Skin of body (tissue), 2 donors: Measurements from ENCODE around the gene PNMT. TPM values are rescaled to one million over a fixed set of nuclear protein-coding genes. Genes with fewer than 3 reads are reported as not detected.
"Not testable (repeated sequence)": the region's sequence is repeated elsewhere in the genome, so short reads cannot be mapped to it uniquely, and the experiment has no call there.

ENCODE experiments used
- DNase-seq: peaks from one replicate; lab custom pipeline; 2025; lab: John Stamatoyannopoulos, UW
- total RNA-seq: library from RNA; depleted of rRNA; stranded (reverse); fragments of >200 nt; gene quantifications from one replicate; pipeline ENCODE4 v1.2.3, GENCODE V29; 2014

The PNMT gene
- total RNA-seq, 1 donor from 2014 or later, result not detected

DNA sequence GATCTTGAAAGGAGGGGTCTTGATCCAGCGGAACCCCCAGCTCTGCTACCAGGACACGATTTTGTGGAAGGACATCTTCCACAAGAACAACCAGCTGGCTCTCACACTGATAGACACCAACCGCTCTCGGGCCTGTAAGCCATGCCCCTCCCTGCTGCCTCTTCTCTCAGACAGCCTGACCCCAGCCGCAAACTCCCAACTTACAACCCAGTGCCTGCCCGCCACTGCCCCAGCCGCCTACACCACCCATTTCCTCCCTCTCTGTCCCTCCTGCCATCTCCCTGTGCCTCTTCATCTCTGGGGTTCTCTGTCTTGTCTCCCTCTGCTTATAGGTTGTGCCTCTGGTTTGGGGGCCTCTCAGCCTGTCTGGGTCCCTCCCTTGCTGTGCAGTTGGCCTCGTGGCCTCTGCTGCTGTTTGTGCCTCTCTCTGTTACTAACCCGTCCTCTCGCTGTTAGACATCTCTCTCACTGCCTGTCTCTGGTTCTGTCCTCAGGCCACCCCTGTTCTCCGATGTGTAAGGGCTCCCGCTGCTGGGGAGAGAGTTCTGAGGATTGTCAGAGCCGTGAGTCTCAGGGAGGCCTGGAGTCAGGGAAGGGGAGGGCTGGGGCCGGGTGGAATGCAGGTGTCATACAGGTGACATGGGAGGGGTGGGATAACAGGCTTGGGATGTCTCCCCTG is 41.2 kb downstream of the PNMT start:
- no peak for DNase-seq

DNA sequence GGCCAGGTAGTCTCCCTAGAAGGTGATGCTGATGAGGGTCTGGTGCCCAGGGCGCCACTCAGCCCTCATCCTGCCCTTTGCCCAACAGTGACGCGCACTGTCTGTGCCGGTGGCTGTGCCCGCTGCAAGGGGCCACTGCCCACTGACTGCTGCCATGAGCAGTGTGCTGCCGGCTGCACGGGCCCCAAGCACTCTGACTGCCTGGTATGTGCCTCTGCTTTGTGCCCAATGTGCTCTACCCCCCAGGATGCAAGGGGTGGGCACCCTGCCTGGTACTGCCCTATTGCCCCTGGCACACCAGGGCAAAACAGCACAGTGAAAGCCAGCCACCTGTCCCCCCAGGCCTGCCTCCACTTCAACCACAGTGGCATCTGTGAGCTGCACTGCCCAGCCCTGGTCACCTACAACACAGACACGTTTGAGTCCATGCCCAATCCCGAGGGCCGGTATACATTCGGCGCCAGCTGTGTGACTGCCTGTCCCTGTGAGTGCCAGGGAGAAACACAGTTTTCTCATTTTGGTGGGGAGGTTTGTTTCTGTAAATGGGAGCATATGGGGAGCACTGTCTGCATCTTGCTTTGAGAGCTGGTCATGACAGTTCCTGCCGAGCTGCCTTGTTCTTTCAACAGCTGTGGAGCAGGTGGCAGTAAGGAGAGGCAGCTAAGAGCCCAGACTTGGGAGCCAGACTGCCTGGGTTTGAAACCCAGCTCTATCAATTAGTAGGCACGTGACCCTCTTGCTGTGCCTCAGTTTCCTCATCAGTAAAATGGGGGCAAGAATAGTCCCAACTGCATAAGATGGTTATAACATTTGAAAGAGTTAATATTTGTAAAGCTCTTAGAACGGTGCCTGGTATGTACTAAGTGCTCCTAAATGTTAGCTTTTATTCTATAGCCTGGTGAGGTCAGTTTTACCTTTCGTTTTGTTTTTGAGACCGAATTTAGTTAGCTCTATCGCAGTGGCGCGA is 42.0 kb downstream of the PNMT start:
- no peak for DNase-seq

DNA sequence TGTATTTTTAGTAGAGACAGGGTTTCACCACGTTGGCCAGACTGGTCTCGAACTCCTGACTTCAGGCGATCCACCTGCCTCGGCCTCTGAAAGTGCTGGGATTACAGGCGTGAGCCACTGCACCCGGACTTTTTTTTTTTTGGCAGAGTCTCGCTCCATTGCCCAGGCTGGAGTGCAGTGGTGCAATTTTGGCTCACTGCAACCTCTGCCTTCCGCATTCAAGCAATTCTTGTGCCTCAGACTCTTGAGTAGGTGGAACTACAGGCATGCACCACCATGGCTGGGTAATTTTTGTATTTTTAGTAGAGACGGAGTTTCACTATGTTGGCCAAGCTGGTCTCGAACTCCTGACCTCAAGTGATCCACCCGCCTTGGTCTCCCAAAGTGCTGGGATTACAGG is 42.8 kb downstream of the PNMT start:
- not testable (repeated sequence) for DNase-seq

DNA sequence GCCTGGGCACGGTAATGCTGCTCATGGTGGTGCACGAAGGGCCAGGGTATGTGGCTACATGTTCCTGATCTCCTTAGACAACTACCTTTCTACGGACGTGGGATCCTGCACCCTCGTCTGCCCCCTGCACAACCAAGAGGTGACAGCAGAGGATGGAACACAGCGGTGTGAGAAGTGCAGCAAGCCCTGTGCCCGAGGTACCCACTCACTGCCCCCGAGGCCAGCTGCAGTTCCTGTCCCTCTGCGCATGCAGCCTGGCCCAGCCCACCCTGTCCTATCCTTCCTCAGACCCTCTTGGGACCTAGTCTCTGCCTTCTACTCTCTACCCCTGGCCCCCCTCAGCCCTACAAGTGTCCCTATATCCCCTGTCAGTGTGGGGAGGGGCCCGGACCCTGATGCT is 43.6 kb downstream of the PNMT start:
- no peak for DNase-seq

DNA sequence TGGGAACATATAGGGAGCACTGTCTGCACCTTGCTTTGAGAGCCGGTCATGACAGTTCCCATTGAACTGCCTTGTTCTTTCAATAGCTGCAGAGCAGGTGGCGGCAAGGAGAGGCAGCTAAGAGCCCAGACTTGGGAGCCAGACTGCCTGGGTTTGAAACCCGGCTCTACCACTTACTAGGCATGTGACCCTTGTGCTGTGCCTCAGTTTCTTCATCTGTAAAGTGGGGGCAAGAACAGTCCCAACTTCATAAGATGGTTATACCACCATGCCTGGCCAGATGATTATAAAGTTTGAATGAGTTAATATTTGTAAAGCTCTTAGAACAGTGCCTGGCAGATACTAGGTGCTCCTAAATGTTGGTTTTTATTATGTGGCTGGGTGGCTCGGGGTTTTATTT is 46.0 kb downstream of the PNMT start:
- no peak for DNase-seq

DNA sequence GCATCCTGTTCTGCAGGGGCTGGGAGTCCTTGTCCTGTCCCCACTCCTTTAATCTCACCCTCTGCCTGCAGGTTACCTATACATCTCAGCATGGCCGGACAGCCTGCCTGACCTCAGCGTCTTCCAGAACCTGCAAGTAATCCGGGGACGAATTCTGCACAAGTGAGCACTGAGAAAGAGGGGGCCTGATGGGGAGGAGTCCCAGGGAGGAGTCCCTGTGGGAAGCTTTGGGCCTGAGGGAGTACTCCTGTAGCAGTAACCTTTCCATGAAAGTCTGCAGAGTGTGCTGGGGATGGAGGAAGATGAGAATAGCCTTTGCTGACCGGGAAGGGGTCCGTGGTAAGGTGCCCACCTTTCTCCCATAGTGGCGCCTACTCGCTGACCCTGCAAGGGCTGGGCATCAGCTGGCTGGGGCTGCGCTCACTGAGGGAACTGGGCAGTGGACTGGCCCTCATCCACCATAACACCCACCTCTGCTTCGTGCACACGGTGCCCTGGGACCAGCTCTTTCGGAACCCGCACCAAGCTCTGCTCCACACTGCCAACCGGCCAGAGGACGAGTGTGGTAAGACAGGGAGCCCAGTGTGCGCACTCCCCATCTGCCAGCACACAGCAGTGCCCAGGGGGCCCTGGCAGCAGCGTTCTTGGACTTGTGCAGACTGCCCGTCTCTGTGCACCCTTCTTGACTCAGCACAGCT is 47.3 kb downstream of the PNMT start:
- DNase-seq, result no peak

DNA sequence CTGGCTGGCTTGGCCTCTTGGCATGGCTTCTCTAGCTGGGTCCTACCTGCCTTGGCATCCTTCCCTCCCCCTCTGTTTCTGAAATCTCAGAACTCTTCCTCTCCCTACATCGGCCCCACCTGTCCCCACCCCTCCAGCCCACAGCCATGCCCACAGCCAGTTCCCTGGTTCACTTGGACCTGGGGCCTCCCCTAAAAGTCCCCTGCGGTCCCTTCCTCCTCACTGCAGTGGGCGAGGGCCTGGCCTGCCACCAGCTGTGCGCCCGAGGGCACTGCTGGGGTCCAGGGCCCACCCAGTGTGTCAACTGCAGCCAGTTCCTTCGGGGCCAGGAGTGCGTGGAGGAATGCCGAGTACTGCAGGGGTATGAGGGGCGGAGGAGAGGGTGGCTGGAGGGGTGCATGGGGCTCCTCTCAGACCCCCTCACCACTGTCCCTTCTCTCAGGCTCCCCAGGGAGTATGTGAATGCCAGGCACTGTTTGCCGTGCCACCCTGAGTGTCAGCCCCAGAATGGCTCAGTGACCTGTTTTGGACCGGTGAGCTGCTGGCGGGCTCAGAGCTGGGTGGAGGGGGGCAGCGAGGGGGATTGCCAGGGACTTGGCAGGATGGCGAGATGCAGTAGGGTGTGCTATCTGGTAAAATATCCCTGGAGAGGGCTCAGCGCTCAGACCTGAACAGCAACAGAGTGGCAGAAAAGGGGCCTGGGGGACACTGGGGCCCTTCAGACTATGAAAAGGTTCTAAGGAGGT is 48.0 kb downstream of the PNMT start:
- no peak for DNase-seq

DNA sequence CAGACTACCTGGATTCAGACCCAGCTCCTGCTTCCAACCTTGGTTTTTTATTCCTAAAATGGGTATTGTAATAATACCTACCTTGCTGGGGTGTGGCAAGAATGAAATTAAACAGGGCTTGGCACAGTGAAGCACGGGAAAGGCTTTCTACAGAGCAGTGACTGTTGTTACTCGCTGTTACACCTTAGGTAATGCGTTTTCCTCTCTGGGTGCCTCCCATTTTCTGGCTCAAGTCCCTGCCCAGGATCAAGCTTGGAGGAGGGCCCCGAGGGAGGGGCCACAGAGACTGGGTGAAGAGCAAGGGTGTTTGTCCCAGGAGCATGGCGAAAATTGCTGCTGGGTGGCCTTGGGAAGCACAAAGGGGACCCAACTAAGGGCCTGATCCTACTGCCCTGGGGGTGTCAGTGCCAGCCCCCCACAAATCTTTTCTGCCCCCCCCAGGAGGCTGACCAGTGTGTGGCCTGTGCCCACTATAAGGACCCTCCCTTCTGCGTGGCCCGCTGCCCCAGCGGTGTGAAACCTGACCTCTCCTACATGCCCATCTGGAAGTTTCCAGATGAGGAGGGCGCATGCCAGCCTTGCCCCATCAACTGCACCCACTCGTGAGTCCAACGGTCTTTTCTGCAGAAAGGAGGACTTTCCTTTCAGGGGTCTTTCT is 48.8 kb downstream of the PNMT start:
- DNase-seq, result no peak

DNA sequence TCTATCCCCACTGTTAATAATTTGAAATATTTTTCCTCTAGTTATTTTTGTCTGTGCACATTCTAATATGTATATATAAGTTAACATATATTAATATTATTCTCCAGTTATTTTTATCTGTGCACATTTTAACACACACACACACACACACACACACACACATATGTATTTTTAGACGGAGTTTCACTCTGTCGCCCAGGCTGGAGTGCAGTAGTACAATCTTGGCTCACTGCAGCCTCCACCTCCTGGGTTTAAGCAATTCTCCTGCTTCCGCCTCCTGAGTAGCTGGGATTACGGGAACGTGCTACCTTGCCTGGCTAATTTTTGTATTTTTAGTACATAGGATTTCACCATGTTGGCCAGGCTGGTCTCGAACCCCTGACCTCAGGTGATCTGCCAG is 49.4 kb downstream of the PNMT start:
- no peak for DNase-seq

DNA sequence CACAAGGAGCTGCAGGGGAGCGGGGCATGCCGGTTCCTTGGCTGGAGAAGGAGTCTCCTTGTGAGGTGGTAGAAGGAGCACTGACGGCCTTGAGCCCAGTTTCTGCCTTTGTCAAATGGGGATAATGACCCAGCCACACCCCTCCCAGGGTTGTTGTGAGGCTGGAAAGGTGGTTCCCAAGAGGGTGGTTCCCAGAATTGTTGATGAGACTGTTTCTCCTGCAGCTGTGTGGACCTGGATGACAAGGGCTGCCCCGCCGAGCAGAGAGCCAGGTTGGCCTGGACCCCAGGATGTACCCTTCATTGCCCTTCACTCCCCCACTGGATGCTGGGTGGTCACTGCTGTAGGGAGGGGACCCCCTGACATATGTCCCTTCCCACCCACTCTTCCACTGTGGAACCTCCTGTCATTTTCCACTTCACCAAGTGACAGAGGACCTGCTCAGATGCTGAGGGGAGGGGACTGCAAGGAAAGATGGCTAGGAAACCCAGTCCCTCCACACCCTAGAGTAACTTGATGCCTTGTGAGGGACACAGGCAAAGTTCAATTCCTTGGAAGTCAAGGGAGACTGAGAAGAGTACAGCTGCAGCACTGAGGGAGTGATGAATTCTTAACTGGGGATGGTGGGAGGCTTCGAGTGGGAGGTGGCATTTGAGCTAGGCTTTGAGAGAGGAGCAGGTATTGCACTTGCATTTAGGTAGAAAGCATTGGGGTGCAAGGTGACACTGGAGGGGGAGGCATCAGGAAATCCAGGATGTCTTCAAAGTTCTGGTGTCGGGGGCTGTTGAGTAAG is 51.5 kb downstream of the PNMT start:
- no peak for DNase-seq

Other genes with a start within 250 kb of the PNMT start
- gene MED1, start 217.2 kb upstream of the PNMT start, total RNA-seq, result 22.1 TPM
- gene CDK12, start 207.0 kb upstream of the PNMT start, total RNA-seq, result 33.1 TPM
- gene NEUROD2, start 60.5 kb upstream of the PNMT start, total RNA-seq, result not detected
- gene PPP1R1B, start 41.5 kb upstream of the PNMT start, total RNA-seq, result 12.8 TPM
- gene STARD3, start 31.3 kb upstream of the PNMT start, total RNA-seq, result 15.8 TPM
- 20.7 TPM for gene TCAP, start 3.1 kb upstream of the PNMT start, total RNA-seq
- 9.7 TPM for gene PGAP3, start 19.6 kb downstream of the PNMT start, total RNA-seq
- gene ERBB2, start 31.6 kb downstream of the PNMT start, total RNA-seq, result 61.1 TPM
- gene MIEN1, start 62.1 kb downstream of the PNMT start, total RNA-seq, result 11.1 TPM
- gene GRB7, start 69.5 kb downstream of the PNMT start, total RNA-seq, result 8.8 TPM
- gene IKZF3, start 195.9 kb downstream of the PNMT start, total RNA-seq, result 0.39 TPM
- gene ZPBP2, start 199.7 kb downstream of the PNMT start, total RNA-seq, result not detected